Activated T-cell treated with anti-CD3 and anti-CD28 coated beads, Interleukin-2, amount 50 U/mL, for 4 hours (primary cell): Measurements from ENCODE around the gene DLX6. TPM values are rescaled to one million over a fixed set of nuclear protein-coding genes. Genes with fewer than 3 reads are reported as not detected.

Experiments used
- ATAC-seq, 2 donors: fragments of 200-7000 bp; cut with Tn5 transposase; one replicate each; pipeline ENCODE4 v1.10.0; 2021
- DNase-seq: peaks from one replicate; pipeline ENCODE4 v3.0.0-alpha.2; 2020
- H3K27me3 Mint-ChIP-seq: one replicate; pipeline ENCODE4 v1.8.0; 2021; ENCODE audit warnings: low read depth, mixed read lengths
- H3K36me3 Mint-ChIP-seq: one replicate; pipeline ENCODE4 v1.8.0; 2022; ENCODE audit warnings: mixed read lengths; ENCODE audit not compliant: insufficient read depth
- H3K4me1 Mint-ChIP-seq: one replicate; pipeline ENCODE4 v1.8.0; 2021; ENCODE audit warnings: low read depth, mixed read lengths
- H3K4me3 Mint-ChIP-seq: one replicate; pipeline ENCODE4 v1.8.0; 2021; ENCODE audit warnings: mild to moderate bottlenecking, moderate library complexity, mixed read lengths
- H3K9me3 Mint-ChIP-seq: one replicate; pipeline ENCODE4 v1.8.0; 2021; ENCODE audit warnings: mixed read lengths
- total RNA-seq, 3 donors: library from RNA; stranded (reverse); gene quantifications; one replicate each; pipeline ENCODE4 v1.2.1, GENCODE V29; 2021

The DLX6 gene
- total RNA-seq, 3 donors from 2014 or later, result not detected

DNA sequence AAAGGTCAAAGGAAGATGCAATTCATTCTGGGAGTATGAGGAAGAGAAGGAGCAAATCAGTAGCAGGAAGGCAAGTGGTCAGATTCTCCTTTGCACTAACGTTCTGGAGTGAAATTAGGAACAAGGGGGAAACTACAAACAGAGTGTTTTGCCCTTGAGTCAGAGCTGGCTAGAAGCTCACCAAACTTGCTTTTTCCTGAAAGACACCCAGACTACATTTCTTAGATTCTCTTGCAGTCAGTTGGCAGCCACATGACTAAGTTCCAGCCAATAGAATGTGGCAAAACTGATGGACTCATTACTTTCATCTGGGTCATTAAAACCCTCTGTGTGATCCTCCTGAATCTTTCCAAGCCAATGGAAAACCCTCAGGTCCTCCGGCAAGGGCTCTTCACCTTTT is 37.9 kb downstream of the DLX6 start:
- ATAC-seq (no peak), DNase-seq (no peak)
- peaks cover 47% of the 10 kb centered on the region for H3K27me3 Mint-ChIP-seq
- no peaks in the 10 kb centered on the region for H3K4me1 Mint-ChIP-seq
- H3K4me3 Mint-ChIP-seq, result no peak overlapping the region
- no peaks in the 10 kb centered on the region for H3K36me3 Mint-ChIP-seq
- H3K9me3 Mint-ChIP-seq, result no peaks in the 10 kb centered on the region

Other genes with a start within 250 kb of the DLX6 start
- gene DLX5, start 19.3 kb downstream of the DLX6 start, total RNA-seq, result not detected
- gene SDHAF3, start 112.1 kb downstream of the DLX6 start, total RNA-seq, result 10 to 100 TPM; 36.7 to 39.8 (median 39.3) TPM